OCI-LY7 (cell line): ENCODE results near the gene PALB2.

ENCODE experiments used
- EZH2phosphoT487 ChIP-seq: fragments of 200-600 bp; sonication (generic); IDR thresholded peaks from 2 replicates; pipeline ENCODE4 v1.6.1; 2018; ENCODE audit warnings: low read depth, borderline replicate concordance, mild to moderate bottlenecking, mixed run types, antibody characterized with exemption, low read length, moderate library complexity, mixed read lengths
- TF ChIP-seq, protein P1 (sequence below): fragments of 200-600 bp; sonication (generic); conservative IDR thresholded peaks from 2 replicates; pipeline ENCODE4 v1.5.1; 2014; ENCODE audit warnings: mild to moderate bottlenecking, antibody characterized with exemption, low read length, moderate library complexity, mixed read lengths

DNA sequence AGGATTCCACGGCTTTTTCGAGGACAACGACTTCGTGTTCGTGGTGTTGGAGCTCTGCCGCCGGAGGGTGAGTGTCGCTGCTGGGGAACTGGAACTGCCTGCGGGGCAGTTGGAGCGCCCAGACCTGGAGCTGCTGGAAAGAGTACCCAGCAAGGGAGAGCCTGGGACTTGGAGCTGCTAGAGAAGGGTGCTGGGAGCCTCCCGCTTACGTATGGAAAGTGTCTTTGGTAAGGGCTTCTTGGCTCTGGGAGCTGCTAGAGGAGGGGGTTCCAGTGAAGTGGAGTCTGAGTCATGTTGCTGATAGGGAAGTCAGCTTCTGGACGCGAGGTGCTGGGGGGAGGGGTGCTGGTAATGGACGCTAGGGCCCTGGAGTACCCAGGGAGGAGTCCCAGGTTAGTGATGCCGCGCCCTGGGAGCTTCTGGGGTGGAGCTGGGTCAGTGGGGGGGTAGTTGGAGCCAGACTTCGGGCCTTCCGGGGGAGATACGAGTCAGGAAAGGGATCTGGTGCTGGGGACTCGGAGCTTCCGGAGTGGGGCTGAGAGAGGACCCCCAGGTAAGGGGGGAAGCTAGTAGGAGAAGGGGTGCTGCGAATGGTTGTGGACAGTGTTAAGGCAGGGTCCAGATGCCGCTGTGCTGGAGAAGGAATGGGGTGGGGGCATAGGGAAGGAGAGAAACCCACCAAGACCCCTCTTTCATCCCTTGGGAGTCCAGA lies 38.3 kb upstream of the PALB2 start:
- TF ChIP-seq, protein P1, sequence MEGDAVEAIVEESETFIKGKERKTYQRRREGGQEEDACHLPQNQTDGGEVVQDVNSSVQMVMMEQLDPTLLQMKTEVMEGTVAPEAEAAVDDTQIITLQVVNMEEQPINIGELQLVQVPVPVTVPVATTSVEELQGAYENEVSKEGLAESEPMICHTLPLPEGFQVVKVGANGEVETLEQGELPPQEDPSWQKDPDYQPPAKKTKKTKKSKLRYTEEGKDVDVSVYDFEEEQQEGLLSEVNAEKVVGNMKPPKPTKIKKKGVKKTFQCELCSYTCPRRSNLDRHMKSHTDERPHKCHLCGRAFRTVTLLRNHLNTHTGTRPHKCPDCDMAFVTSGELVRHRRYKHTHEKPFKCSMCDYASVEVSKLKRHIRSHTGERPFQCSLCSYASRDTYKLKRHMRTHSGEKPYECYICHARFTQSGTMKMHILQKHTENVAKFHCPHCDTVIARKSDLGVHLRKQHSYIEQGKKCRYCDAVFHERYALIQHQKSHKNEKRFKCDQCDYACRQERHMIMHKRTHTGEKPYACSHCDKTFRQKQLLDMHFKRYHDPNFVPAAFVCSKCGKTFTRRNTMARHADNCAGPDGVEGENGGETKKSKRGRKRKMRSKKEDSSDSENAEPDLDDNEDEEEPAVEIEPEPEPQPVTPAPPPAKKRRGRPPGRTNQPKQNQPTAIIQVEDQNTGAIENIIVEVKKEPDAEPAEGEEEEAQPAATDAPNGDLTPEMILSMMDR = no peak
- no peak for TF ChIP-seq EZH2phosphoT487
